IPS-20b (cell line): ENCODE results near the gene TRIM44.
"Not testable (repeated sequence)": the region's sequence is repeated elsewhere in the genome, so short reads cannot be mapped to it uniquely, and the experiment has no call there.

Source experiments
- H3K27ac ChIP-seq: one replicate; pipeline ENCODE4 v1.5.1; 2013; ENCODE audit warnings: low read length
- H3K27me3 ChIP-seq: 2 replicates; pipeline ENCODE4 v1.6.1; 2013; ENCODE audit warnings: mild to moderate bottlenecking, low read length, inconsistent platforms; ENCODE audit not compliant: insufficient read depth
- H3K36me3 ChIP-seq: 2 replicates; pipeline ENCODE4 v1.6.1; 2013; ENCODE audit warnings: low read depth, mild to moderate bottlenecking, inconsistent platforms, low read length, moderate library complexity; ENCODE audit not compliant: insufficient read depth
- H3K4me1 ChIP-seq: 2 replicates; pipeline ENCODE4 v1.6.1; 2013; ENCODE audit warnings: mild to moderate bottlenecking, control low read depth, inconsistent platforms, low read length, moderate library complexity; ENCODE audit not compliant: insufficient read depth
- H3K4me3 ChIP-seq: 2 replicates; pipeline ENCODE4 v1.5.1; 2013; ENCODE audit warnings: mild to moderate bottlenecking, low read length, inconsistent platforms
- H3K9ac ChIP-seq: 2 replicates; pipeline ENCODE4 v1.6.1; 2013; ENCODE audit warnings: low read depth, mild to moderate bottlenecking, inconsistent platforms, low read length, moderate library complexity
- H3K9me3 ChIP-seq: 2 replicates; pipeline ENCODE4 v1.6.1; 2013; ENCODE audit warnings: mild to moderate bottlenecking, low read depth, low read length, inconsistent platforms; ENCODE audit not compliant: insufficient read depth

Gene TRIM44

DNA sequence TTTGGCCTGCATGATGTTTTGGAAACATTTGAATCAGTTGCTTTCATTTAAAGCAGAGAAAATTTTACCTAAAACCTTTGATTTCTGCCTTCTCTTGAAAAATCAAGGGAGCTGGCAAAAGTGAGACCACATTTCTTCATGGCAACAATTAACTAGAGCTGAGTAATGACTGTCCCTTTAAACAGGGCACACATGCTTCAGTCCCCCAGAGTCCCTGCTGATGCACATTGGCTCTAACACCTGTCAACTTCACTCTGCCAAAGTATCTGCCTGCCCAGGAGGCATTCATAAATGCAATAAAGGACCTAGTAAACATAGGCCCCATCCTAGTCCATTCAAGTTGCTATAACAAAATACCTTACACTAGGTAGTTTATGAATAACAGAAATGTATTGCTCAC lies 194.2 kb downstream of the TRIM44 start:
- Histone ChIP-seq H3K4me1 (no peaks in the 10 kb centered on the region; the same call in 1 of the 2 replicates), H3K27me3 (no peaks in the 10 kb centered on the region), H3K9ac (no peak overlapping the region), H3K36me3 (no peaks in the 10 kb centered on the region), H3K4me3 (no peak overlapping the region), H3K9me3 (no peaks in the 10 kb centered on the region), H3K27ac (no peak overlapping the region)

DNA sequence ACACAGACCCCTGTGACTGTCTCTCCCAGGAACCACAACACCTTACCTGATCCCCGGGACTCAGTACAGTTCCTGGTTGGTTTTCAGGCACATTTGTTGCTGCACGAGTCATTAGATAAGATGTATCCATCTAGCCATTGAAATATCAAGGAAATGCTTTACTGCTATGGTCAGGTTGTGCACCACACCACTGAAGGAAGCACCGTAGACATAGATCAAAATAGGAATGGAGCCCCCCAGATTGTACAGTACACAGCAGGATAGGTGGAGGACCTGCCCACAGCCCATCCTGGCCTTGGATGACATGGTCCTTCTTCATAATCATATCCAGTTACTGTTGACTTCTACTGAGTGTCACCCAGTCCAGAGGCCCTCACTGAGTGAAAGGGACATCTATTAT lies 195.3 kb downstream of the TRIM44 start:
- H3K4me1 ChIP-seq, result no peaks in the 10 kb centered on the region; the same call in 1 of the 2 replicates
- H3K36me3 ChIP-seq, result no peaks in the 10 kb centered on the region
- H3K9ac ChIP-seq, result no peak overlapping the region
- H3K9me3 ChIP-seq, result no peaks in the 10 kb centered on the region
- no peak overlapping the region for H3K27ac ChIP-seq
- no peak overlapping the region for H3K4me3 ChIP-seq
- H3K27me3 ChIP-seq, result no peaks in the 10 kb centered on the region

DNA sequence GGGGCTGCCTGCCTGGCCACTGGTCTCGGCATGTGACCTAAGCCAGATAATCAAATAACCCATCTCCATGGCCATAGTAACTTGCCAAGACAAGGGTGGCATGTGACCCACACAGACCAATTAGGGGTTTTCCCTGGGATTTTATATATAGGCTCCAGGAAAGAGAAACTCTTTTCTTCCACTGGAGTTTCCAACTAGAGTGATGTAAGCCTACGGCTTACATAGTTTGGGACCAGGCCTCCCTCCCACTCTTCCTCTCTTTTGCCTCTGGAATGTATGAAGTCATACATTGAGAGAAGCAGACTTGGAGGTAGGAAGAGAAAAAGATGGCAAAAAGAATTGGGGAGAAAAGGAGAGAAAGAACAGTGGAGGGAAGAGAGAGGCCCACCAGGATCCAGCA lies 196.7 kb downstream of the TRIM44 start:
- no peak overlapping the region for H3K27ac ChIP-seq
- H3K4me3 ChIP-seq, result no peak overlapping the region
- no peaks in the 10 kb centered on the region for H3K27me3 ChIP-seq
- H3K9me3 ChIP-seq, result no peaks in the 10 kb centered on the region
- H3K36me3 ChIP-seq, result no peaks in the 10 kb centered on the region
- no peak overlapping the region for H3K9ac ChIP-seq
- no peaks in the 10 kb centered on the region; the same call in 1 of the 2 replicates for H3K4me1 ChIP-seq

DNA sequence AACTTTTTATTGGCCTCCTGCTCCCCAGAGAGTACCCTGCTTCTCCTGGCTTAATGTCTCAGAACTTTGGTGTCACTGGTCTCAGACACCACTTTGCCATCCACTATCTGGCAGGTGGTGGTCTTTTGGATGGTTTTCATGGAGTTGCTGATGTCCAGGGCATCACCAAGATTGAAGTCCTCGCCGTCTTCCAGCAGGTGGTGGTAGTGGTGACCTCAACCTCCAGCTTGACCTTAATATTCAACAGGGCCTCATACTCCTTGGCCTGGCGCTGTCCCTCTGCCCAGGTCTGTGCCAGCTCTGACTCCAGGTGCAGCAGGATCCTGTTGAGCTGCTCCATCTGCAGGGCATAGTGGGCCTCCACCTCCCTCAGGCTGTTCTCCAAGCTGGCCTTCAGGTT lies 197.6 kb downstream of the TRIM44 start:
- H3K4me3 ChIP-seq, H3K9ac ChIP-seq, H3K27ac ChIP-seq, H3K9me3 ChIP-seq, H3K4me1 ChIP-seq, H3K36me3 ChIP-seq, H3K27me3 ChIP-seq: not testable (repeated sequence)

DNA sequence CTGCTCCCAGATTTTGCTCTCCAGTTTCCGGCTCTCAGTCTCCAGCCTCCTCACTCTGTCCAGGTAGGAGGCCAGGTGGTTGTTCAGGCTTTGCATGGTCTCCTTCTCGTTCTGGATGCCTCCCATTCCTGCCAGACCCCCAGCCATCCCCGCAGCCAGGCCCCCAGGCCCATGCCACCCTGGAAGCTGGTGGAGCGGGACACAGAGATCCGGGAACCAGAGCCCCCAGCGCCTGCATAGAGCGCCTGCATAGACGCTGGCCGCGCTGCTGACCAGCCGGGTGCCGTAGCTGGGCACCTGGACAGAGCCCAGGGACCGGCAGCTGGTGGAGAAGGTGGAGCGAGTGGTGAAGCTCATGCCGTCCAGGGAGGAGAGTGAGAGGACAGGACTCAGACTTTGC lies 198.6 kb downstream of the TRIM44 start:
- Histone ChIP-seq H3K9ac (no peak overlapping the region), H3K36me3 (no peaks in the 10 kb centered on the region), H3K4me1 (no peaks in the 10 kb centered on the region), H3K4me3 (no peak overlapping the region), H3K27ac (no peak overlapping the region), H3K9me3 (no peaks in the 10 kb centered on the region), H3K27me3 (no peaks in the 10 kb centered on the region)

DNA sequence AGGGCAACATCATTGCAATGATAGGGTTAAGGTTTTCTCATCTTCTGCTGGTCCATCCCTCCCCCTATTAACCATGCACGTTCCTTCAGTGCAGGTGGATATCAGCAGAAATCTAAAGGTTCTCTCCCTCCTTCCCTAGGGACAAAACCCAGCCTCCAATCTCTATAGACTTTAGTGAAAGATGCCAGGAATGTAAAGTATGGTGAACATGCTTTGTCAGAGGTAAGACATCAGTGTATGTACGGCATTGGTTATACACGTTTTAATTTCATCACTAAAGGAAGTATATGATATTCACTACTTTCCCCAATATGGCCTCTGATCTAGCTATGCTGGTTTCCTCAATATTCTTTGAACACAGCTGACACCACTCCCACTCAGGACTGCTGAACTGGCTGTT lies 200.1 kb downstream of the TRIM44 start:
- H3K27me3 ChIP-seq, result no peaks in the 10 kb centered on the region
- no peak overlapping the region for H3K27ac ChIP-seq
- H3K36me3 ChIP-seq, result no peaks in the 10 kb centered on the region
- no peaks in the 10 kb centered on the region for H3K9me3 ChIP-seq
- H3K4me3 ChIP-seq, result no peak overlapping the region
- no peaks in the 10 kb centered on the region for H3K4me1 ChIP-seq
- no peak overlapping the region for H3K9ac ChIP-seq

DNA sequence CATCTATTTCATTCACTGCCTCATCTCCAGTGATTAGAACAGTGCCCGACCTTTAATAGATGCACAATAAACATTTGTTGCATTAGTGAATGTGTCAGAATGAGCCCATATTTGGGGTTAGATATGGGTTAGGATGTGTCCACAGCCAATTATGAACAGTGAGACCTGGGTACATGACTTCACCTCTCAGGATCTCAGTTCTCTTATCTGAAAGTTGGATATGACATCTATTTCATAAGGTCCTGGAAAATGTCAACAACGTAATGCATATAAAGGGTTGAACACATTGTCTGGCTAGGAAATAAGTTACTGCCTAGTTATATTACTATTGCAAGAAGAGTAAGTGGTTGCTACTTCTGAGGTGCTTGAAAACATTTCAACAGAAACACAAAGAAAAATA lies 201.6 kb downstream of the TRIM44 start:
- H3K36me3 ChIP-seq, result no peaks in the 10 kb centered on the region
- H3K9me3 ChIP-seq, result peaks cover under 1% of the 10 kb centered on the region; the same call in 1 of the 2 replicates
- no peak overlapping the region for H3K9ac ChIP-seq
- H3K27me3 ChIP-seq, result no peaks in the 10 kb centered on the region
- no peak overlapping the region for H3K27ac ChIP-seq
- H3K4me3 ChIP-seq, result no peak overlapping the region
- H3K4me1 ChIP-seq, result no peaks in the 10 kb centered on the region

DNA sequence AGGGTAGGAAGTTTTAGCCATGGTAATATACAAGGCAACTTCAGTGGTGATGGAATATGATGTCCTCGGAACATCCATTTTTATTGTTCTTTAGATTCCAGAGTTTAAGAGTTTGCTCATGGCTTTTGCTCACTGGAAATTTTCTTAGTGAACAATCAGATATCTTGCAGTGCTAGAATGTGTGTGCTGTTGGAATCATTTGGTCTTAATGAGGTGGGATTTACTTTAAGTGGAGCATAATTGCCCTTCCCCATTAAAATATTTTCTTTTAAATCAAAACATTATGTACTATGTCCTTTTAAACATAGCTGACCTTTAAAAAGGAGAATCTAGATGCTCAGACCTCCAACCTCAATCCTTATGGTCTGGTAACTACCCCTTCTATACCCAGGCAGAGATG lies 204.0 kb downstream of the TRIM44 start:
- Histone ChIP-seq H3K4me1 (no peaks in the 10 kb centered on the region), H3K27ac (no peak overlapping the region), H3K9ac (no peak overlapping the region), H3K9me3 (peaks cover 3% of the 10 kb centered on the region; the same call in 1 of the 2 replicates), H3K4me3 (no peak overlapping the region), H3K36me3 (no peaks in the 10 kb centered on the region), H3K27me3 (no peaks in the 10 kb centered on the region)
